GM19035 (cell line): ENCODE results near the gene AP2A2.
"Not testable (repeated sequence)": the region's sequence is repeated elsewhere in the genome, so short reads cannot be mapped to it uniquely, and the experiment has no call there.

Experiments
- ATAC-seq: cut with Tn5 transposase; IDR thresholded peaks from one replicate; pipeline ENCODE4 v1.9.1; 2021; ENCODE audit not compliant: unreplicated experiment

AP2A2 gene

GRCh38 chr11:953512-953911 lies 27.8 kb downstream of the AP2A2 start:
- no peak for ATAC-seq

GRCh38 chr11:954392-955153 lies 28.9 kb downstream of the AP2A2 start:
- ATAC-seq: no peak

- no peak for ATAC-seq
Observed at GRCh38 chr11:955154-956063, 29.7 kb downstream of the AP2A2 start.

GRCh38 chr11:957212-957920 lies 31.7 kb downstream of the AP2A2 start:
- ATAC-seq: no peak

GRCh38 chr11:958101-958500 lies 32.4 kb downstream of the AP2A2 start:
- no peak for ATAC-seq

- ATAC-seq: no peak
Observed at GRCh38 chr11:959027-959426, 33.4 kb downstream of the AP2A2 start.

DNA sequence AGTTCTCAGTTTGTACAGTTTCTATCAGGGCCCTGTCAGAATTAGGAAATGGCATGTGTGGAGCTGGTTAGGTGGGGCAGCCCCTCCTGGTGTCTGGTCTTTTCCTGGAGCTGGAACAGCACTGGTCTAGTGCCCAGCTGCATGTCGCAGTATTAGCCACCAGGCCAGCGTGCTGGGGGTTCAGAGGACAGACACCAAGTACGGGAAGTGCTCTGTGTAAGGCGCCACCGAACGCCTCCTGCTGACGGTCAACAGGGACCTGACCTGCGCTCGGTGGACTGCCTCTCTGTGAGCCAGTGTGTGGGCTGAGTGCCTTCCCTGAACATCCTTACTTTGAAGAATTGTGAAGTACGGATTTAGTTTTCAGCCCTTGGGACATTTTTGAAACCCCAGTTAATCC lies 33.9 kb downstream of the AP2A2 start:
- ATAC-seq: no peak

GRCh38 chr11:961310-961920 lies 35.7 kb downstream of the AP2A2 start:
- ATAC-seq: not testable (repeated sequence)

DNA sequence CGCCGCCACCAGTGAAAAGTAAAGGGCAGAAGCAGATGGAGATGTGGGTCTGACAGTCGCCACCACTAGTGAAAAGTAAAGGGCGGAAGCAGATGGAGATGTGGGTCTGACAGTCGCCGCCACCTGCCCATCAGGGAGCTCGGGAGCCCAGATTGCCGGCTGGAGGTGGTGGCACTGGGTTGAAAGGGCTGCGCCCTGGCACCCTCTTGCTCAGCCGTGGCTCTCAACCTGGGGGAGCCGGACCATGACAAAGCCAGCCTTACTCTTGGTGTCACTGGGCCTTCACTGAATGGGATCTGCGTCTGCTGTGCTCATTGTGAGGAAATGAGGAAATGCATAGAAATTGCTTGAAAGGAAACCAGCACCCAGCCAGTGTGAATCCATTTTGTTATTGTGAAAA lies 36.3 kb downstream of the AP2A2 start:
- ATAC-seq: no peak

DNA sequence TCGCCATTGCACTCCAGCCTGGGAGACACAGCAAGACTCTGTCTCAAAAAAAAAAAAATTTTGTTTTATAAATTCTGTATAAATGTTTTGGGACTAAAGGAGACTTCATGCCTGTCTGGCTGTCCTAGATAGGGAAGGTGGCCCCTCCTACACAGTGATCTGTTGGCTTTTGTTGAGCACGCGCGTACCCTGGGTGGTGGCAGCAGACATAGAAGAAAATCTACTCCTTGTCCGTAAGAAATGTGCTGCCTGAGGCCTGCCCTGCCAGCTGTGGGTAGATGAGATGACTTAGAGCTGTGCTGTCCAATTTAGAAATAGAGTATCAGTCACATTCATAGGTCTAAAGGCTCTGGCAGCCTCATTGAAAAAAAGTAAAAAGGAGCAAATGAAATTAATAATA lies 37.0 kb downstream of the AP2A2 start:
- no peak for ATAC-seq

DNA sequence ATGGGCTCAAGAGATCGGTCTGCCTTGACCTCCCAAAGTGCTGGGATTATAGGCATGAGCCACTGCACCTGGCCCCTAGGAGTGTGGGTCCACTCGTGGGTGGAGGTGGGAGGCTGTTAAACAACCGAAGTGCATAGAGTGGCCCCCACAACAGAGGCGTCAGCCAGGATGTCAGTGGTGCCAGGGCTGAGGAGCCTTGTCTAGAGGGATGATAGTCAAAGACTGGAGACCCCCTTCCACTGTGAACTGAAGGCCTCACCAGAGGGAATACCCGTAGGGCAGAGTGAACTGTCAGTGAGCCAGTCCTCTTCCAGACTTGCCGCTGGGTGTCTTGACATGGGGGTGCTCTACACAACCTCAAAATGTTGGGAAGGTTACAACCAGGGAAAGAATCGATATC lies 38.2 kb downstream of the AP2A2 start:
- ATAC-seq: no peak

GRCh38 chr11:965206-965775 lies 39.6 kb downstream of the AP2A2 start:
- no peak for ATAC-seq

GRCh38 chr11:967995-968751 lies 42.5 kb downstream of the AP2A2 start:
- ATAC-seq: no peak

GRCh38 chr11:968822-969221 lies 43.2 kb downstream of the AP2A2 start:
- ATAC-seq: no peak

DNA sequence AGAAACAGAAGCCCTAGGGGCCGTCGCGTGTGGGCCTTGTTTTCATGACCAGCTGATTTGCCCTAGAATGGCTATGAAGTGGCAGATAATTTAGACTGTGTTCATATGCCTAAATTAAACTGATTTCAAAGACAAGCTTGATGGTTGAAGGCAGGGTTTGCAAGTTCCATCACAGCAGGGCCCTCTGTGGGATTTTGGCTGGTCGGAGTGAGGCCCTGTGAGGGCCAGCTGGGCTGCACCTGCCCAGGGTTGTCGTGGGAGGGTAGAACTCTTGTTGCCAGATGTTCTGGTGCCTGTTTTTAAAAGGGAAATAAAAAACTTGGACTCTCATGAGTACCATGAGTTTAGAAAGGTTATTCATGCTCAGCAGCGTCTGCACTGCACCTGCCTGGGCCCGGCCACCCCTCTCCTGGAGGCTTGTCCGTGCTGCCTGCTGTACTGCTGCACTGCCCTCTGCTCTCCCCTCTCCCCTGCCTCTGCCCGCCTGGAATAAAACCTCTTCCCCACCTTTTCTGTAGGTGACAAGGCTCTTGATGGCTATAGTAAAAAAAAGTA lies 44.1 kb downstream of the AP2A2 start:
- no peak for ATAC-seq

- ATAC-seq: no peak
Observed at GRCh38 chr11:970319-970871, 44.7 kb downstream of the AP2A2 start.

- ATAC-seq: no peak
Observed at GRCh38 chr11:971092-971690, 45.5 kb downstream of the AP2A2 start.

DNA sequence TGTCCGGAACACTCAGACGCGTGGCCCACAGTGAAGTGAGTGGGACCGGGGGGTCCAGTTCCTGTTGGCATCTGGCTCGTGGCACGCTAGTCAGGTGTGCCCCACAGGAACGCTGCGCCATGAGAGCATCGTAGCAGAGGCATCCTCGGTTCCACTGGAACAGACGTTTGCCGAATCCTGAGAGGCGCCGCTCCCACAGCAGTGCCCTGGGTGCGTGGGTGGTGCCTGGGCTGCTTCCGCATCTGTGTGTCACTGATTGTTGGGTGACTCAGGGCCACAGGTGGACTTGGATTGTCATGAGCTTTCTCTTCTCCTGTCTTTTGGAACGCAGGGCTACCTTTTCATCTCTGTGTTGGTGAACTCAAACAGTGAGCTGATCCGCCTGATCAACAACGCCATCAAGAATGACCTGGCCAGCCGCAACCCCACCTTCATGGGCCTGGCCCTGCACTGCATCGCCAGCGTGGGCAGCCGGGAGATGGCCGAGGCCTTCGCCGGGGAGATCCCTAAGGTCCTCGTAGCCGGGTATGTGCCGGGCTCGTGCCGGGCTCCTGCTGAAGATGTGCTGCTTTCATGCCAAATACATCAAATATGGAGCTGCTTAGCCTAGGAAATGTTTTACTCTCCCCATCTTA lies 46.2 kb downstream of the AP2A2 start:
- no peak for ATAC-seq
